ENCODE data around the gene CTSC.
A peak's percentile ranks its signal among the peaks of the same experiment; 100 is the strongest.
"Not testable (repeated sequence)": the region's sequence is repeated elsewhere in the genome, so short reads cannot be mapped to it uniquely, and the experiment has no call there.

The CTSC gene

GRCh38 chr11:88348870-88349269, 11.3 kb upstream of the CTSC start:
- DNase-seq, result no peak

GRCh38 chr11:88345949-88346348, 8.4 kb upstream of the CTSC start:
- no peak for DNase-seq

DNA sequence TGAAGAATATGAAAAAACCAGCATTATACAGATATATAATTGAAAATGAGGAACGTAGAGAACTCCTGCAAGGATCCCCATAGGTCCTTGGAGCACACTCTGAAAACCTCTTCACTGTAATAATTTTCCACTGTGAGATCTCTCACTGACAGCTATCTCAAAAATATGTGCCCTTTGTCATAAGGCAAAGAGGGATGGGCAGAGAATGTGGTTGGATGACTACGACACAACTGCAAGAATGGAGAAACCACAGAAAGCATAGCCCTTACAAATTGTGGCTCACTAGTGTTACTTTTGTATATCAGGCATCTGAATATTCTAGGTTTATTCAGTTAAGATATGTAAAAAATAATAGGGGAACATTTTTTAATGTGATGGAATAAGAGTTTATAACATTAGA, 7.9 kb upstream of the CTSC start:
- DNase-seq, result peak in 1 of 2 donors; percentile 16

- no peak for DNase-seq
Measured at GRCh38 chr11:88344869-88345268, 7.3 kb upstream of the CTSC start.

- no peak for DNase-seq
Measured at GRCh38 chr11:88341522-88342251, 4.2 kb upstream of the CTSC start.

DNA sequence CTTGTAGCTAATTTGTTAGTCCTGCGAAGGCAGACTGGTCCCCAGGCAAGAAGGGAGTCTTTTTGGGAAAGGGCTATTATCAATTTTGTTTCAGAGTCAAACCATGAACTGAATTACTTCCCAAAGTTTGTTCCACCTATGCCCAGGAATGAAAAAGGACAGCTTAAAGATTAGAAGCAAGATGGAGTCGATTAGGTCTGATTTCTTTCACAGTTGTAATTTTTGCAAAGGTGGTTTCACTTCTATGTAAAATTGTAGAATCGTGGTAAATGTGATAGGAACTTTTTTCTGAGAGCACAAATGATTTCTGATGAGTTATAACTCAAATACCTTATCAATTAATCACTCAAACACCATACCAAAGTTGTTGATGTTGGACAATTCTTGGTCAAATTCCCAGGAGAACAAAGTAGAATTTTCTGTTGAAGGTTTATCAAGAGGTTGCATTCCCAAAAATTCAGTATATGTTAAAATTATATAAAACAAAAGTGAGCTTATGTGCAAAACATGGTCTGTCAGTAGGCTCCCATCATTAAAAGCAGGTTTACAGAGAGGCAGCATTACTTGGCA, 2.9 kb upstream of the CTSC start:
- DNase-seq, result no peak

DNA sequence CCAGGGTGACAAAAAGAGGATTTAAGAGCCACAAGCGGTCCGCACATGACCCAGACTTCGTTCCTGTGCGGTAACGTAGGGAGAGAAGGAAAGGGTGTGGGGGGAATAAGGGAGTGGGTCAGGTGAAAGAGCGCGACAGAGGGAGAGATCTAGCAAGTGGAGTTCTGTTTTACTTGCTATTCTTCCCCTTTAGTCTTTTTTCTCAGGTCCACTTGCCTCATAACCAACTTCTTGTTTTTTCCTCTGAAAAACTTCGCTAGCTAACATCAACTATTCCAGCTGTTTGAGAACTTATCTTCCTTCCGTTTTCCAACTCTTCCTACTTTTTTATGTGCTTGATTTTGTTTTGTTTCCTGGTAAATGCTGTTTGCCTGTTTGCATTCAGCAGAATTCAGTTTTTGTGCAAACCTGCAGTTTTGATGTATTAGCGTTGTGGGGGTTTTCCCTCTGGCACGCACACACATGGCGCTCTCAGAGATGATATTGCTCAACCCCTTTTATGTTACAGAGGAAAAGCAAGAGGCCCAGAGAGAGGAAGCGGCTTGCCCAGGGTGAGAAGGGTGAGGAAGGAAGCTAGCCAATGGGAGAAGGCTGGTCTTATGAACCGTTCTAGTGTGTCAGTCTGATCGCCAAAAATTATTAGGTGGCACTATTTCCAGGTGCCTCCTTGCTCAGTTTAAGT, 592 bp upstream of the CTSC start:
- DNase-seq, result peak in 1 of 2 donors; percentile 76

DNA sequence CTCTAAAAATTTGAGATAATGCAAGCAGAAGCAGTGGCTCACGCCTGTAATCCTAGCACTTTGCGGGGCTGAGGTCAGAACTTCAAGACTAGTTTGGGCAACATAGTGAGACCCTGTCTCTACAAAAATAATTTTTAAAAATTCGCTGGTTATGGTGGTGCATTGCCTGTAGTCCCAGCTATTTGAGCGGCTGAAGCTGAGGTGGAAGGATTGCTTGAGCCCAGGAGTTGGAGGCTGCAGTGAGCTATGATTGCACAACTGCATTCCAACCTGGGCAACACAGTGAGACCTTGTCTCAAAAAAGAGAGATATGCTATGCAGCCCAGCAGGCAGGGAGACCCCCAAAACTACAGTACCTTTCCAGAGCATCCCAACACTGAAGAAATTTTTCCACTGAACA, 2.3 kb downstream of the CTSC start:
- DNase-seq, result no peak

DNA sequence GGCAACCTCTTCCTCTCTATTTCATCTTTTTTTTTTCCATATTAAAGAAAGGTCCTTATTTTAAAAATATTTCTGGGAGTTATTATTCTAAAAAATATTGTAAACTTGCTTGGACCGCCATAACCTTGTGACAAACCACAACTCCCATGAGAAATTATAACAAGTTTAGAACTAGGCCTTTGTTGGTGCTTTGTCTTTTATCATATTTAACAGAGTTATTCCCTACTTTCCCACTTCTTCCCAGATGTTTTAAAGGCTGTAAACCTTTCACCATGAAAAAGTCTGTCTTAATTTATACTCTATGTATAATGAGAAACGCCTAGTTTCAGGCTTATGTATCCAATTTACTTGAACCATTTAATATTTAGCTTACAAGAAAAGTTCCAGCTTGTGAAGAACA, 3.7 kb downstream of the CTSC start:
- DNase-seq, result no peak

DNA sequence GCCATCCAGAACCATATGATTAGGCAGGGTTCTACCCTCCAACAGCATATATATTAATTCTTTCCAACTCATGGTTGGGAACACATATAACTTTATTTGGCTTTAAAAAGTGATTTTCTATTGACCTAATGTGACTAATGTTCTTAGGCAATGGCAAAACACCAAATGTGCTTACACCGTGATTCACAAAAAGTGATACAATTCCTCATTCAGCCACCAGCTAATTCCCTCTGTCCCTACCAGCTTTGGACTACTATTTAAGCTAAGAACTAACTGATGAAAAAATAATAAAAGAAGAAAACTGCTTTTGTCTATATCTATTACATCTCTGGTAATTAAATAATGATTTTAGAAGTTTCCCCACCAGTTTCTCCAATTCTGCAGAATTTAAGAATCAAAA, 4.7 kb downstream of the CTSC start:
- no peak for DNase-seq

GRCh38 chr11:88330826-88331428, 6.6 kb downstream of the CTSC start:
- no peak for DNase-seq

- DNase-seq, result no peak
Measured at GRCh38 chr11:88329563-88330250, 7.8 kb downstream of the CTSC start.

- DNase-seq, result no peak
Measured at GRCh38 chr11:88327462-88328143, 9.9 kb downstream of the CTSC start.

DNA sequence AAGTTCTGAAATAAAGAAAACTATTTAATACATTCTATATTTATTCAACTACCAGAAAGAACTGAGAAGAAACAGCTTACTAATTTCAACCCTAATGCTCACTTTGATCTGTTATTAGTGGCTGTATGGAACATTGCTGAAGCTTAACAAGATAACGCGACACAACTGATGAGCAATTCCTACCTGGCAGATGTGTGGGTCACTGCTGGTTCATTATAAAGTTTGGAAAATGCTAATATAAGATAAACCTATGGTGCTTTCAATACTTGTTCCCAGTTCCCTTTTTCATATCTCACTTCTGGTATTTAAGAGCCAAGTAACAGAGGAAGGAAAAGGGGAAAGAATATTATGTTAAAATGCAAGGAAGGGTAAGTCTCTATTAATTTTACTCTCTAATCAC, 10.5 kb downstream of the CTSC start:
- DNase-seq, result no peak

DNA sequence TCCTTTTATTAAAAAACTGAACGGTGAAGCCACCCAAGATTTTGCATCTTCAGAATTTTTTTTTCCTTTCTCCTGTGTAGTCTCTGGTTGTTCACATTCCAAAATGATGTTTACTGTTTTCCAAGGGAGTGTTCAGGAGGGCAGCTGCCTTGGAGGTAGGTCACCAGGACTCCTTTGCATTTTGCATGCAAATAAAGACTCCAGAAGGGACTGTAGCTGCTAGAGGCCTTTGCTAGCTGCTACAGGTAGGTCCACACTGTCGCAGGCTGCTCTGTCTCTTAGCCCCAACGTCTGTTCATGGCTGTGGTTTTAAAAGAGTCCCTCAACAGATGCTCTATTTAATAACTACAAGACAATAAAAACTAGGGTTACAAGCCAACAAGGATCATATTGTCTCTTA, 11.4 kb downstream of the CTSC start:
- no peak for DNase-seq

GRCh38 chr11:88324562-88325345, 12.8 kb downstream of the CTSC start:
- peak in 1 of 2 donors; percentile 23 for DNase-seq

DNA sequence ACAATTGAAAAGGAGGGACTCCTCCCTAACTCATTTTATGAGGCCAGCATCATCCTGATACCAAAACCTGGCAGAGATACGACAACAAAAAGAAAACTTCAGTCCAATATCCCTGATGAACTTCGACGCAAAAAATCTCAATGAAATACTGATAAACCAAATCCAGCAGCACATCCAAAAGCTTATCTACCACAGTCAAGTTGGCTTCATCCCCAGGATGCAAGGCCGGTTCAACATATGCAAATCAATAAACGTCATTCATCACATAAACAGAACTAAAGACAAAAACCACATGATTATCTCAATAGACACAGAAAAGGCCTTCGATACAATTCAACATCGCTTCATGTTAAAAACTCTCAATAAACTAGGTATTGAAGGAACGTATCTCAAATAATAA, 14.7 kb downstream of the CTSC start:
- DNase-seq, result not testable (repeated sequence)

- DNase-seq, result not testable (repeated sequence)
Measured at GRCh38 chr11:88321412-88321811, 16.1 kb downstream of the CTSC start.

- no peak for DNase-seq
Measured at GRCh38 chr11:88320149-88320559, 17.4 kb downstream of the CTSC start.

DNA sequence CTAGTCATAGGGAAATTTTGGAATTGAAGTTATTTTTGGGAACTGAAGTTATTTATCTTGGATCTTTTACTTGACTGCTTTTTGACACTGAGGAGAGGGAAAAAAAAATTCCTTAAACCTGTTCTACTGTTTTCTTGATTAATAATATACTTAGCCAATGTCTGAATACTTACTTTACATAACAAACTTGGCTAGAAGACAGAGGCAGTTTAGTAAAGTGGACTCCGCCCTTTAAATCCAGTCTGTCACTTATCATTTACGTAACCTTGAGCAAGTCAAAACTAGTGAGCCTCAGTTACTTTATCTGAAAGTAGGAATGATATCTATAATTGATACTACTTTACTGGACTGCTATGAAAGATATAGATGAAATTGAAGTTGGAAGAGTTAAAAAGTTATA, 19.5 kb downstream of the CTSC start:
- no peak for DNase-seq

DNA sequence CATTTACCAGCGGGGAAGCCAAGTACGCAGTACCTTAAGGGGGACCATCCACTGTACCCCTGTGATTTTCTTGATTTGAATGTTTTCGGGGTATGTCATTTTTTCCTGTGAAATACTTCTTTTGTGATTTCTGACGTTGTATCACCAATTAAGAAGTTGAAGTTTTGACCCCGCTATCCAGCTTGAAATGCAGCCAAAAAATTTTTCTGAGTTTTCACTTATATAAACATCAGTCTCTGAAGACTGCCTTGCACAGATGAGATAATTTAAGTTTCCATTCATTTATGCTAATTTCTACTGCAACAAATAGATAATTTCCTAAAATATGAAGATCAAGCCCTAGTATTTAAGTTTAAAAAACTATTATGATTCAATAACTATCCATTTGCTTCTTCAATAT, 20.0 kb downstream of the CTSC start:
- no peak for DNase-seq

GRCh38 chr11:88315981-88316441, 21.5 kb downstream of the CTSC start:
- DNase-seq, result no peak
